Adrenal gland (tissue), 5 donors: ENCODE measurements around the gene PLAC8.

Experiments
- POLR2A ChIP-seq, 2 donors: fragments of 450-650 bp; IDR thresholded peaks; one replicate each; pipeline ENCODE4 v1.6.1; 2017; ENCODE audit warnings: antibody characterized with exemption in 2 of 2, mild to moderate bottlenecking in 2 of 2, moderate library complexity in 1 of 2
- TF ChIP-seq, protein P1 (sequence below), 6 experiments: fragments of 450-650 bp in 4 of 6; fragments of 200-600 bp in 2 of 6; sonication (generic) in 1 of 6; IDR thresholded peaks; 1 replicate in 5 of 6; 2 replicates in 1 of 6; pipeline versions ENCODE4 v1.5.1 to v1.8.0; 2016 to 2021; ENCODE audit warnings: antibody characterized with exemption in 6 of 6, mild to moderate bottlenecking in 2 of 6, moderate library complexity in 1 of 6
- donor health status: DM: no; HTN: no; CAD: no.

DNA sequence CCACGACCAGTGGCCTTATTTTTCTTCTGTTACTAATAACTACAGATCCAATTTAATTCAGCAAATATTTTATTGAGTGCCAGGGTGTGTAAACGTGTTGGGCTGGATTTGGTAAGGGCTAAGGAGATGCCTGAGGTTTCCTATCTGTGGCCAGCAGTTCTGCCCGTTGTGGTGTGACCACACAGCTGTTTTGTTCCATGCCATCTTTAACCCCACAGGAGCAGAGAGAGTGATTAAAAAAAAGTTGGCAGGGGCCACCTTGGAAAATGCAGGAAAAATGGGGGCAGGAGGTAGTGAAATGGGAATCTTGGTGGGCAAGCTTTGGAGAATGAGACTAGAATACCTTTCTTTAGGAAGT lies 1.1 kb downstream of the PLAC8 start:
- TF ChIP-seq, protein P1, sequence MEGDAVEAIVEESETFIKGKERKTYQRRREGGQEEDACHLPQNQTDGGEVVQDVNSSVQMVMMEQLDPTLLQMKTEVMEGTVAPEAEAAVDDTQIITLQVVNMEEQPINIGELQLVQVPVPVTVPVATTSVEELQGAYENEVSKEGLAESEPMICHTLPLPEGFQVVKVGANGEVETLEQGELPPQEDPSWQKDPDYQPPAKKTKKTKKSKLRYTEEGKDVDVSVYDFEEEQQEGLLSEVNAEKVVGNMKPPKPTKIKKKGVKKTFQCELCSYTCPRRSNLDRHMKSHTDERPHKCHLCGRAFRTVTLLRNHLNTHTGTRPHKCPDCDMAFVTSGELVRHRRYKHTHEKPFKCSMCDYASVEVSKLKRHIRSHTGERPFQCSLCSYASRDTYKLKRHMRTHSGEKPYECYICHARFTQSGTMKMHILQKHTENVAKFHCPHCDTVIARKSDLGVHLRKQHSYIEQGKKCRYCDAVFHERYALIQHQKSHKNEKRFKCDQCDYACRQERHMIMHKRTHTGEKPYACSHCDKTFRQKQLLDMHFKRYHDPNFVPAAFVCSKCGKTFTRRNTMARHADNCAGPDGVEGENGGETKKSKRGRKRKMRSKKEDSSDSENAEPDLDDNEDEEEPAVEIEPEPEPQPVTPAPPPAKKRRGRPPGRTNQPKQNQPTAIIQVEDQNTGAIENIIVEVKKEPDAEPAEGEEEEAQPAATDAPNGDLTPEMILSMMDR (IDR thresholded peaks at IDR 0.05), result no peak
- no peak for TF ChIP-seq POLR2A (IDR thresholded peaks at IDR 0.05)
